OCI-LY7 (cell line): ENCODE measurements around the gene LZTFL1.

Experiments
- CTCF ChIP-seq: fragments of 200-600 bp; sonication (generic); conservative IDR thresholded peaks from 2 replicates; pipeline ENCODE4 v1.5.1; 2014; ENCODE audit warnings: mild to moderate bottlenecking, antibody characterized with exemption, low read length, moderate library complexity, mixed read lengths
- EZH2phosphoT487 ChIP-seq: fragments of 200-600 bp; sonication (generic); IDR thresholded peaks from 2 replicates; pipeline ENCODE4 v1.6.1; 2018; ENCODE audit warnings: low read depth, borderline replicate concordance, mild to moderate bottlenecking, mixed run types, antibody characterized with exemption, low read length, moderate library complexity, mixed read lengths

GRCh38 chr3:45794177-45794560 is 47.8 kb downstream of the LZTFL1 start:
- TF ChIP-seq CTCF (no peak), EZH2phosphoT487 (no peak)
